Stimulated activated CD4-positive, alpha-beta T cell treated with anti-CD3 and anti-CD28 coated beads, Interleukin-4, amount 100 ng/mL, for 1 hour (primary cell): Measurements from ENCODE around the gene NCK2.

ENCODE experiments used
- DNase-seq: peaks from one replicate; pipeline ENCODE4 v3.0.0-alpha.2; 2020

Gene NCK2

DNA sequence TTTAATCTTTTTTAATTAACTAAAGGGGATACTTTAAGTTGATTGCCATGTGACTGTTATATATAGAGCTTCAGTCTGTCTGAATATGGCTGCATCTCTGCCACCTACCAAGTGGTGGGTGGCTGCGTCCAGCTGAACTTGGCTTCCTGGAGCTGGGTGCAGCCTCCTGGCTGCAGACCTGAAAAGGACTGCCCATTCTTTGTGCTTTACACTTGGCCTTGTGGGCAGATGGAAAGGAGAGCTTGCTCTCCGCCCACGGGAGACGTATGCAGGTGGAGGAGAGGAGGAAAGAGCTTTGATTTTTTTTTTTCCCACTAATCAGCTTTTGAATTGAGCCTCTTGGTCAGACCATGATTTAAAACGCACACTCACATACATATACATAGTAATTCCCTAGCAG lies 34.7 kb downstream of the NCK2 start:
- DNase-seq: no peak

DNA sequence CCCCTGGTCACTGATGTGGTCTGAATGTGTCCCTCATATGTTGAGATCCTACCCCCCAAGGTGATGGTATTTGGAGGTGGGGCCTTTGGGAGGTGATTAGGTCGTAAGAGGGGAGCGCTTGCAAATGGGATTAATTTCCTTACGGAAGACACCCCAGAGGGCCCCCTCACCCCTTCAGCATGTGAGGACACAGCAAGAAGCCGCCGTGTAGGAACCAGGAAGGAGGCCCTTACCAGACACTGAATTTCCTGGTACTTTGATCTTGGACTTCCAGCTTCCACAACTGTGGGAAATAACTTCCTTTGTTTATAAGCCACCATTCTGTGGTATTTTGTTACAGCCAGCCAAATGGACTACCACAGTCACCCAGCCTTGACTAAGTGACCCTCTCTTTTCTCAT lies 35.9 kb downstream of the NCK2 start:
- no peak for DNase-seq

- no peak for DNase-seq
Measured at GRCh38 chr2:105781274-105781978, 36.7 kb downstream of the NCK2 start.

DNA sequence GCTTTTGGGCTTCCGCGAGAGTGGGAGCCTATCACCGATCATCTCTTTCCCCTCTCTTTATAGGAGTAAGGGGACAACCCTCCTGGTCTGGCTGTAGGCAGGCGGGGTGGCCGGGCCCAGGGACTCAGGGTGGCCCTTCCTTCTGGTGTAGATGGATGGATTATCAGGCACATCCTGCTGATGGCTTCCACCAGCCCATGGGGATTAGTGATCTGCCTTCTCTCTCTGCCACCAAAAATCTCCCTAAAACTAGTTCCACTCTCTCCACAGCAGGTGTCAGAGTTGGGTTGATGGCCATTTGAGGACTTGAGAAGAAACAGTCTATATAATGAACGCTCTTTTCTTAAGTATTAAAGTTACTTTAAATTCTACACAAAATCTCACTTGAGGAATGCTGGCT lies 37.4 kb downstream of the NCK2 start:
- DNase-seq: no peak

DNA sequence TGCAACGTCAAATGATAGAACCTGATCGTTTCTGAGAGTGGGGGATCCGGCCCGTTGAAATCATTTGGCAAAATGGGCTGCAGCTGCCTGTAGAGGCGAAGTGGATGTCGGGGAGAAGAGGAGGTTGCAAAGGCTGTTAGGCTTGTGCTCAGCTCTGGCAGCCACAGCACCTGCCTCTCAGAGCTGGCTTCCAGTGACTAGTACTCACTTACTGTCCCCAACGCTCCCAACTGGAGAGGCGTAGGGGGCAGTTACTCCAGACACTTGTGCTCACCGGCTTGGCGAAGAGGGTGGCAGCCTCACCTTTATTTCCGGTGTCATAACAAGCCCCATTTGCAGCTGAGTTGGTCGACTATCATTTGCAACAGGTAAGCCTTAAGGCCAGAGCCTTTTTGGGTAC lies 37.9 kb downstream of the NCK2 start:
- no peak for DNase-seq

DNA sequence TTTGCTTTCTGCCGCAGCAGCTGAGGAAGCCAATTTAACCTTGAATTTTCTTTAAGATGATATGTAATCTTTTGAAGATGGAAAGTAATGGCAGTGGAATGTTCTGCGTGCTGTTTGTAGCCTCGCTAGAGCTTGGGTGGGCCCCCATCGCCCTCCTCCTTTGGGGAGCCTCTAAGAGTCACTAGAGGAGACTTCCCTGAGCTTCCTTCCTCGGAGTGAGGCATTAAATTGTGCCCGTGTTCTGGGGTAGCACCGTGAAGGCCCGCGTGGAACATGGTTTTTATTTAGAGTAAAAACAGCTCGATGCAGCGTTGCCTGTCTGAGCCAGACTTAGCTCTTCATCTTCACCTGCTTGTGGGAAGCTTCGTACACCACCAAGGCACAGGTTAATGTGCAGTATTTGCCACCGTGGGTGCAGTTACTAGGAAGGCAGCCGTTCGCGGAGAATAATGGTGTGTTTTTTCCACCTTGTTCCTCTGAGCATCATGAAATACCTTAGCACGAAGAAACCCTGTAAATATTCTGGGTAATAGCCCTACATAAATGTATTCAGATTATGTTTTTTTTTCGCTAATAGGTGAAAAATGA lies 38.5 kb downstream of the NCK2 start:
- no peak for DNase-seq

- DNase-seq: no peak
Measured at GRCh38 chr2:105783972-105784371, 39.3 kb downstream of the NCK2 start.

- no peak for DNase-seq
Measured at GRCh38 chr2:105784589-105784988, 39.9 kb downstream of the NCK2 start.

DNA sequence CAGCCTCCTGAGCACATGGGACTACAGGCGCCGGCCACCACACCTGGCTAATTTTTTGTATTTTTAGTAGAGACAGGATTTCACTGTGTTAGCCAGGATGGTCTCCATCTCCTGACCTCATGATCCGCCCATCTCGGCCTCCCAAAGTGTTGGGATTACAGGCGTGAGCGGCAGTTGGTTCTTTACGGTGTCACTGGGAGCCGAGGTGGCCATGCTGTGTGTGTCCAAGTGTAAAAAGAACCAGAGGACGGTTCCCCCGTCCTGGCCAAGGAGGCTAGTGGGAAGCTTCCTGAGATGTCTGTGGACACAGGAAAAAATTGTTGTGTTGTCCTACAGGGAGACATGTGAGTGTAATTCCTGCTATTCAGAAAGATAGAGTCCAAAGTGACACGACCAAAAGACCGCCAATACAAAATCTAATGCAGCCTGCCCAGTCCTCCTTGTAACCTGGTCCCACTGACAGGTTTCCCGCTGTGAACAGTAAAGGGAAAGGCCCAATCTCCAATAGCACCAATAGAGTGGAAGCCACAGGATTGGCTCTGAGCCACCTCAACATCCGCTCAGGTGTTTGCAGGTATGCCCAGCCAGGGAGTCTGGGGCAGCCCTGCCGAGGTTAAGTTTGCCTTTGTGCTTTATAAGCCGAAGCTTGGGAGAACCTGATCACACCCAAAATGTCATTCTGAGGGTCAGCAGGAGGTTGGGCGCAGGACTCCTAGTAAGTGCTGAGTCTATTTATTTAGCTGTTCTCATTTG lies 40.6 kb downstream of the NCK2 start:
- DNase-seq: no peak

- DNase-seq: no peak
Measured at GRCh38 chr2:105786231-105787230, 41.8 kb downstream of the NCK2 start.

GRCh38 chr2:105787376-105788318 lies 42.9 kb downstream of the NCK2 start:
- no peak for DNase-seq

DNA sequence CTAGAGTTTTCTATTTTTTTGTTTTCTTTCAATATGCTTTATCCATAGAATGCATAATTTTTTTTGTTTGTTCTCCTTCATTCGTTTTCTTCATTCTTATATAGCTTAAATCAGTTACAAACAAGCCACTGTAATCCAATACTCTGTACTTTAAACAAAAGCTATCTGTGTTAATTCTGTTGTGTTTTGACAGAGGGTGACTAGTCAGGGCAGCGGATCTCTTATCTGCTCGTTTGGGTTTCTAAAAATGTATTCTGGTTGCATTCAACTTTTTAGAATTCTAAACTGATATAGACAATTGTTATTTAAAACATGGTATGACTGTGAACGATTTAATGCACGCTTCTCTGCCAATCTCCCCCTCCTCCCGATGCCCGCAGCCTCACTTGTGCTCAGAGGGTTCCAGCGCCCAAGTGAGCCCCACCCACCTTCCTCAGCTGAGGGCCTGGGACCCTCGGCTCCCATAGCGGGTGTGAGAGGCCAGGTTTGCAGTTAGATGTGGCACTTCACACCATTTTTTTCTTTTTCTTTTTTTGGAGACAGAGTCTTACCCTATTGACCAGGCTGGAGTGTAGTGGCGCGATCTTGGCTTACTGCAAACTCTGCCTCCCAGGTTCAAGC lies 44.1 kb downstream of the NCK2 start:
- DNase-seq: no peak

GRCh38 chr2:105789745-105790460 lies 45.2 kb downstream of the NCK2 start:
- peak; percentile 46 for DNase-seq

DNA sequence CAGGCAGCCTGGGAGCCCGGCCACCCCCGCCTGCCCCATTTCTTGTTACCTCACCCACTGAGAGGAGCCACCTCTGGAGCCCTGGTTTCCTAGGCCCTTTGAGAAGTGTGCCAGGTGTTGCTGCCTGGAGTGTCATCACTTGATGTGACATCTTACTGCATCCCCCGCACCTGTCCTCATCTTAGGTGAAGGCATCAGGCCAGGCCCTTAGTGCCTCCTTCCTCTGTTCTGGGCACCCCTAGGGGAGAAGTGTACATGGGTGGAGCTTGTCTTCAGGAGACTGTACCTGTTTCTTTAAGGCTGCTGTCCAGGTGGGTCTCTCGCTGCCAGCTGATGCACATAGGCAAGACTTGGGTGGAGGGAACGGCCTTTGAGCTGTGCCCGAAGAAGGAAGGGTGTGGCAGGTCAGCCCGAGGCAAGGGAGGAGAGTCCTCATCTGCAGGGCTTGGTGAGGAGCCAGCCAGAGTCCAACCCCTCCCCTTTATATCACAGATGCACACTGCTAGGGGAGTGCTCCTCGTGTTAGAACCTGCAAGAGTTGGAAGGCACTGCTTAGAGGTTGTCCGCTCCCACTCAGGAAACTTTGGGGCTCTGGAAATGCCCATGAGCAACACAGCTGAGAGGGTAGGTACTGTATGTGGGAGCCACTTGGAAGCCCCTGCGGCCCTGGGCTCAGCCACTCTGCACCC lies 45.9 kb downstream of the NCK2 start:
- no peak for DNase-seq

DNA sequence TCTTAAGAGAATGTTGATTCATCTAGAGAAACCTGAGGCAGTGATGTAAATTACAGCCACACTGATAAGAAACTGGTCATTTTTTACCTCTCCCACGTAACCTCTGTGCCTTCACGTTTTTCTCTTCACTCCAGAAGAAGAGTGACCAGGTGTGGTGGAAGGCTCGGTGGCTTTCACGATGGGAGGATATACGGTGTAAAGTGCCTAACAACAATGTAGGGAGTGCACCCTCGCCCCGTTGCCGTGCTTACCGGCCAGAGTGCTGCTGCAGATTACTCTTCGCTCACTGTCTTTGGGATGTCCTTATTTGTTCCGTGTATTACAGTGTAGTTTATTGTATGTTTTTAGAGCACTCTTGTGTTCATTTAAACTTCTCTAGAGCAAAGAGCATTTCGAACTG lies 46.5 kb downstream of the NCK2 start:
- no peak for DNase-seq

- no peak for DNase-seq
Measured at GRCh38 chr2:105792561-105792960, 47.8 kb downstream of the NCK2 start.

DNA sequence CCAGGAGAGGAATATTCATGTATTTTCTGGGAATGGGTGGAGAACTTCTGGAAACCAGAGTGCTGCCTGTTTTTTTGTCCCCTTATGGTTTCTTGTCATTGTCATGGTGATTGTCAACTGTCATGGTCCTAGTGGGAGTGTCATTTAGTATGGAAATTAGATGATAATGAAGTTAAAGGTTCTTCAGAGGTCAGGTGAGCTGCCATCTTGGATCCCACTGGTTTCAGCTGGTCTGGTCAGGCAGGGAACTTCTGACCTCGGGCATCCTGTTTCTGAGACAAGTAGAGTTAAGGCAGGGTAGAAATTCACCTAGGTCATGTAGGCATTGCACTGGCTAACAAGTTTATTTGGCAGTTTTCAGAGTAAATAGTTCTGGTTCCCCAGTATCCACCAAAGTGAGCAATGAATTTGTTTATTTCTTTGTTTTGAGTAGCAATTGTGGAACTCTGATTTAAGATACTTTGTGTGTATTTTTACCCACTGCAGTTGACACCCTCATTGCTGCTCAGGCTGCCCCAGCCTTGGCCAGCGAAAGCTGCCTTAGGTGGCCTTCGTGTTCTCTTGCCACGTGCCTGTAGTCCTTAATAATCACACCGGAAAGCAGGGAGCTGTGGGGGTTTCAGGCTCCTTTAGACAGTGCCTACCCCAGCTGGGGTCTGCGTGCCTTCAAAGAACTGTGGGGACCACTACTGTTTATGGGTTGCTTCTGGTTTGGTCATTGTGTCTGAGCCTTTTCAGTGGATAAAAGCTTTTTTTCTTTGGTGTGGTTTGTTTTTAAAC lies 48.7 kb downstream of the NCK2 start:
- no peak for DNase-seq

DNA sequence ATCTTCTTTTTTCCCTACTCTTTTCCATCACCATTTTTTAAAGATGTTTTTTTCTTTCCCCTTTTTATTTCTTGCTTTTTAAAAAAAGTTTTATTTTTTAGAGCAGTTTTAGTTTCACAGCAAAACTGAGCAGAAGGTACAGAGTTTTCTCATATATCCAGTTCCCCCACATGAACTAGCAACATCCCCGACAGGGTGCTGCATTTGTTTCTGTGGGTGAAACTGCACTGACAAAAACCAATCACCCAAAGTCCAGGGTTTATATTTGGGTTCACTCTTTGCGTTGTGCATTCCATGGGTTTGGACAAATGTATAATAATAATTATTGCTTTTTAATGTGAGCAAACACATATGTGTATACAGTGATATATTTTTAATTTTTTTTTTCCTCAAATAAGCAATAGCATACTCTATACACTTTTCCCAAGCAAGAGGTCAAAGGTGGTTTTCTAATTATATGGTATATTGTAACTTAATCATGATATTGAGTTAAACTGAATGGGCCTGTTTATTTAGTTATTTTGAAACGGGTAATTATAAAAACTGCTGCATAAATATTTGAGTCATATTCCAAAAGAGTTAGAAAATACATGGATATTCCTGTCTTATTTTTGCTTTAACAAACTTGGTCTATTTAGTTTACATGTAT lies 50.3 kb downstream of the NCK2 start:
- DNase-seq: no peak

DNA sequence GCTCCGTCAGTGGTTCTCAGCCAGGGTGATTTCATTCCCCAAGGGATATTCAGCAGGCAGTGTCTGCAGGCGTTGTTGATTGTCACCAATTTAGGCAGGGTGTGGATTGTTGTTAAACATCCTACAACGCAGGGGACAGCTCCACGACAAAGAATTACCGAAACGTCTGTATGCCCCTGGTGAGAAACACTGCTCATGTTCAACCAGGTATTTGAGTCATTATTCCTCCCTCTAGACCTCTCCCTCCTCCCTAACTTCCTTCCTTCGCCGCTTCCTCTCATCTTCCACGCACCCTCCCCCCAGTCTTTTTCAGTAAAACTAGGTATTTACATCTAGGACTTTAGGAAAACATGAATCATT lies 50.8 kb downstream of the NCK2 start:
- no peak for DNase-seq
